Measurements from ENCODE around the gene FATE1.
"Not testable (repeated sequence)": the region's sequence is repeated elsewhere in the genome, so short reads cannot be mapped to it uniquely, and the experiment has no call there.

The FATE1 gene

GRCh38 chrX:151715752-151716151 is at the start of gene FATE1:
Gene FATE1 (plus strand): TSS chrX:151716035. CDS start chrX:151716120, 85 bp downstream.
- DNase-seq = no peak

- DNase-seq = no peak
Observed at GRCh38 chrX:151675121-151675746, 40.6 kb upstream of the FATE1 start.

- DNase-seq = no peak
Observed at GRCh38 chrX:151676196-151676595, 39.6 kb upstream of the FATE1 start.

GRCh38 chrX:151679798-151680402 is 35.9 kb upstream of the FATE1 start:
- no peak for DNase-seq

- peak; percentile 11 to 26 for DNase-seq
Observed at GRCh38 chrX:151680805-151681204, 35.0 kb upstream of the FATE1 start.

GRCh38 chrX:151687635-151688034 is 28.2 kb upstream of the FATE1 start:
- no peak for DNase-seq

- no peak for DNase-seq
Observed at GRCh38 chrX:151688695-151689094, 27.1 kb upstream of the FATE1 start.

GRCh38 chrX:151692825-151693224 is 23.0 kb upstream of the FATE1 start:
- no peak for DNase-seq

GRCh38 chrX:151694121-151694520 is 21.7 kb upstream of the FATE1 start:
- no peak for DNase-seq

- DNase-seq = no peak
Observed at GRCh38 chrX:151694661-151695582, 20.9 kb upstream of the FATE1 start, which contains the start of gene PRRG3. Gene PRRG3 (plus strand): TSS chrX:151695458. CDS start chrX:151698815, 3,357 bp downstream.

- DNase-seq = no peak
Observed at GRCh38 chrX:151695583-151696340, 20.1 kb upstream of the FATE1 start.

GRCh38 chrX:151697082-151697481 is 18.8 kb upstream of the FATE1 start:
- not testable (repeated sequence) for DNase-seq

GRCh38 chrX:151697522-151697921 is 18.3 kb upstream of the FATE1 start:
- no peak for DNase-seq

GRCh38 chrX:151698485-151698884 is 17.4 kb upstream of the FATE1 start:
- DNase-seq = no peak

- DNase-seq = no peak
Observed at GRCh38 chrX:151699746-151700145, 16.1 kb upstream of the FATE1 start.

GRCh38 chrX:151700581-151700980 is 15.3 kb upstream of the FATE1 start:
- no peak for DNase-seq

- no peak for DNase-seq
Observed at GRCh38 chrX:151701071-151701470, 14.8 kb upstream of the FATE1 start.

- no peak for DNase-seq
Observed at GRCh38 chrX:151701531-151701930, 14.3 kb upstream of the FATE1 start.

GRCh38 chrX:151702026-151702714 is 13.7 kb upstream of the FATE1 start:
- DNase-seq = no peak

GRCh38 chrX:151702741-151703340 is 13.0 kb upstream of the FATE1 start:
- DNase-seq = no peak

- DNase-seq = no peak
Observed at GRCh38 chrX:151703487-151703886, 12.3 kb upstream of the FATE1 start.

All from NCI-H2081 (cell line).